ENCODE data around the gene TMC6.
"Not testable (repeated sequence)": the region's sequence is repeated elsewhere in the genome, so short reads cannot be mapped to it uniquely, and the experiment has no call there.

TMC6 gene

GRCh38 chr17:78154903-78155811, 26.6 kb upstream of the TMC6 start:
- no peak for DNase-seq

- no peak for DNase-seq
These were observed 23.0 kb upstream of the TMC6 start for GRCh38 chr17:78151514-78152008.

- DNase-seq = no peak
These were observed 19.9 kb upstream of the TMC6 start for GRCh38 chr17:78148286-78149016.

- no peak for DNase-seq
These were observed 18.9 kb upstream of the TMC6 start for GRCh38 chr17:78147315-78147998.

- DNase-seq = no peak
These were observed 18.3 kb upstream of the TMC6 start for GRCh38 chr17:78146881-78147280.

- DNase-seq = no peak
These were observed 17.9 kb upstream of the TMC6 start for GRCh38 chr17:78146471-78146869.

- DNase-seq = no peak
These were observed 16.4 kb upstream of the TMC6 start for GRCh38 chr17:78144736-78145641.

GRCh38 chr17:78144147-78144719, 15.7 kb upstream of the TMC6 start:
- DNase-seq = no peak

GRCh38 chr17:78143214-78144146, 14.9 kb upstream of the TMC6 start:
- no peak for DNase-seq

- DNase-seq = no peak
These were observed 13.7 kb upstream of the TMC6 start for GRCh38 chr17:78142119-78142861.

- DNase-seq = no peak
These were observed 13.0 kb upstream of the TMC6 start for GRCh38 chr17:78141437-78142118.

GRCh38 chr17:78140169-78141051, 11.9 kb upstream of the TMC6 start:
- peak; percentile 72 to 86 (median 83) for DNase-seq

- not testable (repeated sequence) for DNase-seq
These were observed 11.3 kb upstream of the TMC6 start for GRCh38 chr17:78139861-78140168.

- DNase-seq = no peak
These were observed 9.9 kb upstream of the TMC6 start for GRCh38 chr17:78138204-78139060.

GRCh38 chr17:78137392-78138203, 9.0 kb upstream of the TMC6 start:
- DNase-seq = peak in 2 of 4 experiments; percentile 23 to 27

- DNase-seq = no peak
These were observed 7.4 kb upstream of the TMC6 start for GRCh38 chr17:78135858-78136500.

All from activated CD4-positive, CD25-positive, alpha-beta regulatory T cell (primary cell).